ENCODE results near the gene COPS3. TPM values are rescaled to one million over a fixed set of nuclear protein-coding genes. Genes with fewer than 3 reads are reported as not detected.

Gene COPS3
- total and polyA plus RNA-seq, 8 donors: 48.4 to 69.9 (median 64.9) TPM

GRCh38 chr17:17300624-17301568, 19.9 kb upstream of the COPS3 start:
- Histone ChIP-seq H3K27me3 (peaks cover 0 to 21% of the 10 kb centered on the region in 2 donors), H3K4me3 (peak overlapping the region; percentile 29 to 38), H3K27ac (no peak overlapping the region), H3K9me3 (no peaks in the 10 kb centered on the region), H3K4me1 (peaks cover 0 to 32% of the 10 kb centered on the region in 2 donors), H3K36me3 (no peaks in the 10 kb centered on the region)
- TF ChIP-seq CTCF (IDR thresholded peaks at IDR 0.05): no peak
- peak in 3 of 4 donors; percentile 41 to 84 (median 52) for DNase-seq
- intact Hi-C loops (cut with DNase I): no loop called here
- peak; percentile 75 for ATAC-seq

- H3K27me3 ChIP-seq: peaks cover 0 to 13% of the 10 kb centered on the region in 2 donors
- peaks cover 0 to 11% of the 10 kb centered on the region in 2 donors for H3K4me1 ChIP-seq
- no peak overlapping the region for H3K4me3 ChIP-seq
- DNase-seq (no peak), ATAC-seq (no peak)
- no peaks in the 10 kb centered on the region for H3K9me3 ChIP-seq
- no peak overlapping the region for H3K27ac ChIP-seq
- intact Hi-C loops (cut with DNase I): no loop called here
- no peaks in the 10 kb centered on the region for H3K36me3 ChIP-seq
- no peak for TF ChIP-seq CTCF (IDR thresholded peaks at IDR 0.05)
Measured at GRCh38 chr17:17298108-17298507, 17.1 kb upstream of the COPS3 start.

- DNase-seq (no peak), ATAC-seq (no peak)
- Histone ChIP-seq H3K9me3 (no peaks in the 10 kb centered on the region), H3K27ac (no peak overlapping the region), H3K27me3 (peaks cover 0 to 13% of the 10 kb centered on the region in 2 donors), H3K4me3 (no peak overlapping the region), H3K36me3 (no peaks in the 10 kb centered on the region), H3K4me1 (peaks cover 0 to 11% of the 10 kb centered on the region in 2 donors)
- intact Hi-C loops (cut with DNase I): no loop called here
- no peak for TF ChIP-seq CTCF (IDR thresholded peaks at IDR 0.05)
Measured at GRCh38 chr17:17297217-17297616, 16.2 kb upstream of the COPS3 start.

- H3K4me3 ChIP-seq: no peak overlapping the region
Measured at GRCh38 chr17:17295141-17295540, 14.1 kb upstream of the COPS3 start.

More at GRCh38 chr17:17295141-17295540, 14.1 kb upstream of the COPS3 start:
- intact Hi-C loops (cut with DNase I): no loop called here
- no peaks in the 10 kb centered on the region for H3K27me3 ChIP-seq
- H3K4me1 ChIP-seq: no peaks in the 10 kb centered on the region
- no peaks in the 10 kb centered on the region for H3K9me3 ChIP-seq
- no peak overlapping the region for H3K27ac ChIP-seq
- TF ChIP-seq CTCF (IDR thresholded peaks at IDR 0.05): no peak
- no peaks in the 10 kb centered on the region for H3K36me3 ChIP-seq
- ATAC-seq (no peak), DNase-seq (no peak)

All from left lung (tissue), 10 donors.